Astrocyte (in vitro differentiated cells and primary cell): ENCODE data around the gene ARHGAP32. TPM values are rescaled to one million over a fixed set of nuclear protein-coding genes. Genes with fewer than 3 reads are reported as not detected.

Experiments
- DNase-seq: peaks from one replicate; pipeline ENCODE4 v3.0.0-alpha.2; 2010; ENCODE audit warnings: low read depth
- FAIRE-seq: peaks from 2 replicates; lab custom pipeline; 2011; peaks lifted over from hg19 to GRCh38; lab: Jason Lieb, UNC
- H2AFZ ChIP-seq: 2 replicates; pipeline ENCODE4 v1.6.0; 2012; ENCODE audit warnings: low read depth, low read length, inconsistent platforms
- H3K27ac ChIP-seq: 2 replicates; pipeline ENCODE4 v1.5.1; 2011; ENCODE audit warnings: low read depth, low read length, inconsistent platforms
- H3K27me3 ChIP-seq: 2 replicates; pipeline ENCODE4 v1.6.0; 2011; ENCODE audit warnings: low read length, inconsistent platforms; ENCODE audit not compliant: insufficient read depth
- H3K36me3 ChIP-seq: 2 replicates; pipeline ENCODE4 v1.5.1; 2011; ENCODE audit warnings: low read length, inconsistent platforms; ENCODE audit not compliant: insufficient read depth
- H3K4me1 ChIP-seq: 2 replicates; pipeline ENCODE4 v1.5.1; 2011; ENCODE audit warnings: low read length, inconsistent platforms; ENCODE audit not compliant: insufficient read depth
- H3K4me2 ChIP-seq: 2 replicates; pipeline ENCODE4 v1.6.0; 2012; ENCODE audit warnings: low read length, inconsistent platforms
- H3K4me3 ChIP-seq: 2 replicates; pipeline ENCODE4 v1.5.1; 2011; ENCODE audit warnings: low read depth, mild to moderate bottlenecking, low read length, inconsistent platforms; ENCODE audit not compliant: insufficient read depth
- H3K79me2 ChIP-seq: 2 replicates; pipeline ENCODE4 v1.6.0; 2012; ENCODE audit warnings: mild to moderate bottlenecking, low read length, inconsistent platforms; ENCODE audit not compliant: insufficient read depth
- H3K9ac ChIP-seq: 2 replicates; pipeline ENCODE4 v1.6.0; 2012; ENCODE audit warnings: mild to moderate bottlenecking, low read length, inconsistent platforms
- H3K9me3 ChIP-seq: 2 replicates; pipeline ENCODE4 v1.5.1; 2012; ENCODE audit warnings: low read depth, mild to moderate bottlenecking, low read length, inconsistent platforms; ENCODE audit not compliant: insufficient read depth
- H4K20me1 ChIP-seq: 2 replicates; pipeline ENCODE4 v1.6.0; 2012; ENCODE audit warnings: low read length, inconsistent platforms; ENCODE audit not compliant: insufficient read depth
- H3K27ac Mint-ChIP-seq: one replicate; pipeline ENCODE4 v1.8.0; 2021; ENCODE audit warnings: mild to moderate bottlenecking, mixed read lengths; ENCODE audit not compliant: unreplicated experiment
- H3K27me3 Mint-ChIP-seq: one replicate; pipeline ENCODE4 v1.8.0; 2021; ENCODE audit warnings: low read depth, mixed read lengths; ENCODE audit not compliant: unreplicated experiment
- H3K36me3 Mint-ChIP-seq: one replicate; pipeline ENCODE4 v1.8.0; 2021; ENCODE audit warnings: low read depth, mixed read lengths; ENCODE audit not compliant: unreplicated experiment
- H3K4me1 Mint-ChIP-seq: one replicate; pipeline ENCODE4 v1.8.0; 2021; ENCODE audit warnings: low read depth, mixed read lengths; ENCODE audit not compliant: unreplicated experiment
- H3K4me3 Mint-ChIP-seq: one replicate; pipeline ENCODE4 v1.8.0; 2021; ENCODE audit warnings: mild to moderate bottlenecking, moderate library complexity, mixed read lengths; ENCODE audit not compliant: unreplicated experiment
- H3K9me3 Mint-ChIP-seq: one replicate; pipeline ENCODE4 v1.8.0; 2021; ENCODE audit warnings: mild to moderate bottlenecking, mixed read lengths; ENCODE audit not compliant: unreplicated experiment
- EZH2 ChIP-seq: IDR thresholded peaks from 2 replicates; pipeline ENCODE4 v1.6.1; 2012; ENCODE audit warnings: mild to moderate bottlenecking, low read length, inconsistent platforms; ENCODE audit not compliant: insufficient read depth
- total RNA-seq: library from RNA; stranded (reverse); gene quantifications from 2 replicates; pipeline ENCODE4 v1.2.1, GENCODE V29; 2021
- TF ChIP-seq, protein P1 (sequence below): IDR thresholded peaks from 2 replicates; pipeline ENCODE4 v1.5.1; 2011; ENCODE audit warnings: low read depth, mild to moderate bottlenecking, inconsistent platforms, low read length, moderate library complexity; ENCODE audit not compliant: insufficient read depth

ARHGAP32 gene
- total RNA-seq, 1 donor from 2014 or later = 21.6 TPM

GRCh38 chr11:128965485-128965884 is 226.6 kb downstream of the ARHGAP32 start:
- Histone ChIP-seq H3K4me3 (no peak overlapping the region), H3K27ac (no peak overlapping the region), H3K4me2 (no peak overlapping the region), H3K4me1 (no peaks in the 10 kb centered on the region), H3K27me3 (no peaks in the 10 kb centered on the region), H3K9ac (no peak overlapping the region), H4K20me1 (no peaks in the 10 kb centered on the region), H3K9me3 (no peaks in the 10 kb centered on the region), H3K79me2 (no peaks in the 10 kb centered on the region), H3K36me3 (peaks cover 4% of the 10 kb centered on the region), H2AFZ (no peak overlapping the region)
- Mint-ChIP-seq H3K36me3 (peaks cover 17% of the 10 kb centered on the region), H3K4me3 (no peak overlapping the region), H3K27ac (no peak overlapping the region), H3K4me1 (peaks cover 5% of the 10 kb centered on the region), H3K27me3 (no peaks in the 10 kb centered on the region), H3K9me3 (no peaks in the 10 kb centered on the region)
- DNase-seq (no peak), FAIRE-seq (no peak)
- TF ChIP-seq, protein P1, sequence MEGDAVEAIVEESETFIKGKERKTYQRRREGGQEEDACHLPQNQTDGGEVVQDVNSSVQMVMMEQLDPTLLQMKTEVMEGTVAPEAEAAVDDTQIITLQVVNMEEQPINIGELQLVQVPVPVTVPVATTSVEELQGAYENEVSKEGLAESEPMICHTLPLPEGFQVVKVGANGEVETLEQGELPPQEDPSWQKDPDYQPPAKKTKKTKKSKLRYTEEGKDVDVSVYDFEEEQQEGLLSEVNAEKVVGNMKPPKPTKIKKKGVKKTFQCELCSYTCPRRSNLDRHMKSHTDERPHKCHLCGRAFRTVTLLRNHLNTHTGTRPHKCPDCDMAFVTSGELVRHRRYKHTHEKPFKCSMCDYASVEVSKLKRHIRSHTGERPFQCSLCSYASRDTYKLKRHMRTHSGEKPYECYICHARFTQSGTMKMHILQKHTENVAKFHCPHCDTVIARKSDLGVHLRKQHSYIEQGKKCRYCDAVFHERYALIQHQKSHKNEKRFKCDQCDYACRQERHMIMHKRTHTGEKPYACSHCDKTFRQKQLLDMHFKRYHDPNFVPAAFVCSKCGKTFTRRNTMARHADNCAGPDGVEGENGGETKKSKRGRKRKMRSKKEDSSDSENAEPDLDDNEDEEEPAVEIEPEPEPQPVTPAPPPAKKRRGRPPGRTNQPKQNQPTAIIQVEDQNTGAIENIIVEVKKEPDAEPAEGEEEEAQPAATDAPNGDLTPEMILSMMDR = no peak
- no peak for TF ChIP-seq EZH2

GRCh38 chr11:128964463-128964930 is 227.6 kb downstream of the ARHGAP32 start:
- H3K27me3 ChIP-seq = no peaks in the 10 kb centered on the region
- H3K9ac ChIP-seq = no peak overlapping the region
- FAIRE-seq (no peak), DNase-seq (no peak)
- no peaks in the 10 kb centered on the region for H4K20me1 ChIP-seq
- H3K4me2 ChIP-seq = no peak overlapping the region
- Mint-ChIP-seq H3K4me3 (no peak overlapping the region), H3K36me3 (peaks cover 7% of the 10 kb centered on the region), H3K9me3 (no peaks in the 10 kb centered on the region), H3K27me3 (no peaks in the 10 kb centered on the region), H3K27ac (no peak overlapping the region), H3K4me1 (peaks cover 5% of the 10 kb centered on the region)
- H3K36me3 ChIP-seq = peaks cover under 1% of the 10 kb centered on the region
- TF ChIP-seq EZH2 = no peak
- TF ChIP-seq, protein P1 = no peak
- no peak overlapping the region for H3K27ac ChIP-seq
- H3K4me1 ChIP-seq = no peaks in the 10 kb centered on the region
- no peaks in the 10 kb centered on the region for H3K79me2 ChIP-seq
- no peak overlapping the region for H2AFZ ChIP-seq
- H3K9me3 ChIP-seq = no peaks in the 10 kb centered on the region
- H3K4me3 ChIP-seq = no peak overlapping the region

DNA sequence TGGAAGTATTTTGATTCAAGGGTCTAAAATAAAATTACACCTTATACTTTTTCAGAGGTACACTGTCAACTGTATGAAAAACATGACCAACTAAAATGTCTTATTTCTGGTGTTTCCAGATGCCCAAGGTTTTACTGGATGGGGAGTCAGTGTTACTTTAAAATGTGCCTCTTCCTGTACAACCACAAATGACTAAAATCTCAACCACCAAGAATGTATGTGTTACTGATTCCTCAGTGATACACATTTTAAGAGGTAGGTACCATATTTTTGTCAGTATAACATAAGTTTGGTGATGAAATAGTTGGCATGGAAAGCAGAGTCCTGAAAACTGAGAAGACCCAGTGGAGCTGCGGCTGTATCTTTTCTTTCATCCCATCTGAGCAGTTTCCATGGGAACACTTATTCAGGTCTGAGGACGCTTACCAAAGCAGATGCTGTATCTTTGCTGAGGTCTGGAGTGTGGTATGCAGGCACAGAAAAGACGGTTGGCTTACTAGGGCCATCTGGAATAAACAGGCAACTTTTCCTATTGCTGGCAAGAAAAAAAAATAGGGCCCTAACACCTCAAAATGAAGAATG is 228.3 kb downstream of the ARHGAP32 start:
- H3K4me3 Mint-ChIP-seq = no peak overlapping the region
- Histone ChIP-seq H3K79me2 (no peaks in the 10 kb centered on the region), H4K20me1 (no peaks in the 10 kb centered on the region), H3K4me3 (no peak overlapping the region), H3K9ac (no peak overlapping the region), H2AFZ (no peak overlapping the region), H3K4me2 (no peak overlapping the region), H3K36me3 (no peaks in the 10 kb centered on the region), H3K4me1 (no peaks in the 10 kb centered on the region), H3K9me3 (no peaks in the 10 kb centered on the region), H3K27me3 (no peaks in the 10 kb centered on the region), H3K27ac (no peak overlapping the region)
- DNase-seq (peak; percentile 18), FAIRE-seq (peak; percentile 13)
- H3K9me3 Mint-ChIP-seq = no peaks in the 10 kb centered on the region
- TF ChIP-seq EZH2 = no peak
- TF ChIP-seq, protein P1 = no peak
- peaks cover 5% of the 10 kb centered on the region for H3K4me1 Mint-ChIP-seq
- peaks cover 7% of the 10 kb centered on the region for H3K36me3 Mint-ChIP-seq
- H3K27ac Mint-ChIP-seq = no peak overlapping the region
- H3K27me3 Mint-ChIP-seq = no peaks in the 10 kb centered on the region
